NT2/D1 (cell line): ENCODE data around the gene CFHR1.
"Not testable (repeated sequence)": the region's sequence is repeated elsewhere in the genome, so short reads cannot be mapped to it uniquely, and the experiment has no call there.

ENCODE experiments used
- DNase-seq: peaks from one replicate; pipeline ENCODE4 v3.0.0-alpha.2; 2011; ENCODE audit warnings: low read depth, low spot score
- H3K27me3 ChIP-seq: 2 replicates; pipeline ENCODE4 v1.6.0; 2011; ENCODE audit warnings: mild to moderate bottlenecking; ENCODE audit not compliant: insufficient read length, insufficient read depth
- H3K36me3 ChIP-seq: 2 replicates; pipeline ENCODE4 v1.6.1; 2011; ENCODE audit warnings: mild to moderate bottlenecking, low read length, mixed read lengths; ENCODE audit not compliant: insufficient read depth, insufficient read length
- H3K4me1 ChIP-seq: 2 replicates; pipeline ENCODE4 v1.5.1; 2011; ENCODE audit not compliant: insufficient read depth, insufficient read length
- H3K4me3 ChIP-seq: 2 replicates; pipeline ENCODE4 v1.5.1; 2011; ENCODE audit warnings: low read depth; ENCODE audit not compliant: insufficient read length
- H3K9ac ChIP-seq: 2 replicates; pipeline ENCODE4 v1.6.0; 2011; ENCODE audit warnings: low read depth; ENCODE audit not compliant: insufficient read length
- H3K9me3 ChIP-seq: 2 replicates; pipeline ENCODE4 v1.5.1; 2011; ENCODE audit warnings: mild to moderate bottlenecking, low read length; ENCODE audit not compliant: insufficient read depth
- SUZ12 ChIP-seq: IDR thresholded peaks from 2 replicates; pipeline ENCODE4 v1.6.1; 2011; ENCODE audit not compliant: insufficient read length, insufficient read depth; ENCODE audit errors: extremely low read depth
- YY1 ChIP-seq: IDR thresholded peaks from 2 replicates; pipeline ENCODE4 v1.6.1; 2011; ENCODE audit not compliant: insufficient read length, insufficient read depth
- ZNF274 ChIP-seq: IDR thresholded peaks from 2 replicates; pipeline ENCODE4 v1.6.1; 2011; ENCODE audit warnings: mild to moderate bottlenecking, low read depth, low read length

Gene CFHR1

GRCh38 chr1:196797891-196798290 lies 21.6 kb upstream of the CFHR1 start:
- TF ChIP-seq YY1 (no peak), SUZ12 (no peak), ZNF274 (no peak)
- no peak for DNase-seq
- H3K4me1 ChIP-seq = peaks cover 2% of the 10 kb centered on the region
- H3K9me3 ChIP-seq = no peaks in the 10 kb centered on the region; the same call in 1 of the 2 replicates
- H3K36me3 ChIP-seq = no peaks in the 10 kb centered on the region
- no peaks in the 10 kb centered on the region for H3K27me3 ChIP-seq
- no peak overlapping the region for H3K4me3 ChIP-seq
- no peak overlapping the region for H3K9ac ChIP-seq

DNA sequence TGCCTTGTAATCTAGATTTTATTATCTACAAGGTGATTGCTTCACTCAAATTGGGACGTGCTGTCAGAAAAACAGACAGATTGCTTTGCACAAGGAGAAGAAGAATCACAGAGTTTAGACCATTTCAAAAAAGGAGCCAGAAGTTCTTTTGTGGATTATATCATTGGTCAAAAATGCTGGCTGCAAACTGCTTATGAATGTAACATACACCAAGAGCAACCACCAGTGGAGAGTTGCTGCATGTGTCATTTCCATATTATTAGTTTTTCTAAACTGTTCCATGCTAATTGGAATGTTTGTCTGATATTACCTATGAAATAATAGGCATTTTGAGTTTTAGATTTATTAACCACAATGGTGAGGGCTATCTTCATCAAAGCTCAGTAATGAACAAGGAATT lies 17.6 kb upstream of the CFHR1 start:
- H3K4me1 ChIP-seq, H3K36me3 ChIP-seq, H3K27me3 ChIP-seq, H3K9me3 ChIP-seq, H3K9ac ChIP-seq, H3K4me3 ChIP-seq, DNase-seq: not testable (repeated sequence)

- H3K9me3 ChIP-seq = peaks cover 6% of the 10 kb centered on the region; the same call in 1 of the 2 replicates
- TF ChIP-seq SUZ12 (no peak), YY1 (no peak), ZNF274 (no peak)
- H3K4me1 ChIP-seq = no peaks in the 10 kb centered on the region
- H3K9ac ChIP-seq = no peak overlapping the region
- H3K27me3 ChIP-seq = no peaks in the 10 kb centered on the region
- no peaks in the 10 kb centered on the region for H3K36me3 ChIP-seq
- no peak for DNase-seq
- H3K4me3 ChIP-seq = no peak overlapping the region
Measured at GRCh38 chr1:196808529-196809235, 10.8 kb upstream of the CFHR1 start.

- not testable (repeated sequence) for H3K36me3 ChIP-seq, H3K4me3 ChIP-seq, H3K9me3 ChIP-seq, H3K4me1 ChIP-seq, H3K9ac ChIP-seq, H3K27me3 ChIP-seq
- DNase-seq = peak; percentile 47
Measured at GRCh38 chr1:196817442-196817841, 2.1 kb upstream of the CFHR1 start.

DNA sequence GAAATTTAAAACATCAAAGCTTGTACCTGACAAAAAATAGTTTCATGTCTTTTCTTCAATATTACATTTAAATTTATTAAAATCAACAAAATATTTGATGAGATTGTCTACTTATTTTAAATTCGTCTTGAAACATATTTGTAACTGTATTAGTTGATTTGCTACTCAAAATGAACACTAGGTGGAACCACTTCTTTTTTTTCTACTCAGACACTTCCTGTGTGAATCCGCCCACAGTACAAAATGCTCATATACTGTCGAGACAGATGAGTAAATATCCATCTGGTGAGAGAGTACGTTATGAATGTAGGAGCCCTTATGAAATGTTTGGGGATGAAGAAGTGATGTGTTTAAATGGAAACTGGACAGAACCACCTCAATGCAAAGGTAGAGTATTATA lies 8.3 kb downstream of the CFHR1 start:
- peak; percentile 3 for DNase-seq
- not testable (repeated sequence) for H3K4me3 ChIP-seq, H3K36me3 ChIP-seq, H3K27me3 ChIP-seq, H3K9me3 ChIP-seq, H3K9ac ChIP-seq, H3K4me1 ChIP-seq

DNA sequence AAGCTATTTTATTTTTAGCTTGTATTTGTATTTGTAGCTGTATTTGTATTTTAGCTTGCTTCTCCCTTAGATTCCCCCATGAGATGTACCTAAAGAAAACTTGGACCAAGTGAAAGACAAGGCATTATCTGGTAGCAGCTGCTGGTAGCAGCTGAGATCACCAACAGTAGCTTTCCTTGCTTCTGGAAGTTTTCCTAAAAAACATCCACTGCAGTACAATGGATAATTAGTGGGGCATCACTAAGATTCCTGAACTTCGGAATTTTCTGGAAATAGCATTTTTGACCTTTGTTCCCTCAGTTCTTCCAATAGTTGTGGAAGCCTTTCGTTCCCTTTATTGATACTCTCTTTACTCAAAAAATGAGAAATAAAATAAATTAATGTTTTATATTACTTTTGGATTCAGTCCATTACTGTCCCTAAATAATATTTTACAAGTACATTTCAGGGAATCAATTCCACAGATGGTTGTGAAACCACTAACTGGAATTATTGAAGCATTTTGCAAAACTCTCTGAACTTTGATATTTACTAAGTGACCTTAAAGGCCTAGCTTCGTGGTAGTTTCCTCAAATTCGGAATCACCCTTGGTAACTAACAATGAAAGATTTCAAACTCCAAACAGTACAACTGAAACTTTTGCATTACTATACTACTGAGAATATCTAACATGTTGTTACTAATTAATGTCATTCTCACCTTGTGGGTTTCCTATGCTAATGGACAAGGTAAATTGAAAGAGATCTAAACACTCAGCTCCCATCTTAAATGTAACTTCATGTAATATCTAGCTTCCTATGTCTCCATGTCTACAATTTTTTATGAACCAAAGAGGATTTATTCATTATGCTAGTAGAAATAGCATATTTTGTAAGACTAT lies 30.3 kb downstream of the CFHR1 start:
- H3K27me3 ChIP-seq, H3K4me3 ChIP-seq, DNase-seq, H3K4me1 ChIP-seq, H3K9me3 ChIP-seq, H3K9ac ChIP-seq, H3K36me3 ChIP-seq: not testable (repeated sequence)

- no peak for DNase-seq
- H3K9me3 ChIP-seq = no peaks in the 10 kb centered on the region
- TF ChIP-seq SUZ12 = no peak
- no peak for TF ChIP-seq ZNF274
- TF ChIP-seq YY1 = no peak
Measured at GRCh38 chr1:196856053-196856452, 36.5 kb downstream of the CFHR1 start.

GRCh38 chr1:196857188-196857587 lies 37.7 kb downstream of the CFHR1 start:
- H3K4me3 ChIP-seq = no peak overlapping the region
- no peak for DNase-seq
- no peaks in the 10 kb centered on the region for H3K36me3 ChIP-seq
- no peak overlapping the region for H3K9ac ChIP-seq
- no peaks in the 10 kb centered on the region for H3K27me3 ChIP-seq
- H3K4me1 ChIP-seq = no peaks in the 10 kb centered on the region
- TF ChIP-seq YY1 (no peak), SUZ12 (no peak), ZNF274 (no peak)
- no peaks in the 10 kb centered on the region for H3K9me3 ChIP-seq

More at GRCh38 chr1:196856053-196856452, 36.5 kb downstream of the CFHR1 start:
- Histone ChIP-seq H3K4me3 (no peak overlapping the region), H3K36me3 (no peaks in the 10 kb centered on the region), H3K4me1 (no peaks in the 10 kb centered on the region), H3K9ac (no peak overlapping the region), H3K27me3 (no peaks in the 10 kb centered on the region)
